K562 (cell line): ENCODE results near the gene TJP3. TPM values are rescaled to one million over a fixed set of nuclear protein-coding genes. Genes with fewer than 3 reads are reported as not detected.

Experiments
- BHLHE40 ChIP-seq: IDR thresholded peaks from 2 replicates; pipeline ENCODE4 v1.6.1; 2011; ENCODE audit warnings: low read length, improper control_type of control experiment
- BRD9 ChIP-seq: fragments of 450-650 bp; IDR thresholded peaks from 2 replicates; pipeline ENCODE4 v1.6.1; 2018; ENCODE audit warnings: low read depth; ENCODE audit not compliant: partially characterized antibody
- E2F4 ChIP-seq: sonication (generic); formaldehyde crosslinking; IDR thresholded peaks from 2 replicates; pipeline ENCODE4 v1.8.0; 2022; ENCODE audit warnings: mild to moderate bottlenecking, low read depth, missing genetic modification reagents
- ELF4 ChIP-seq: fragments of 450-650 bp; formaldehyde crosslinking; IDR thresholded peaks from 2 replicates; pipeline ENCODE4 v1.4.0; 2022; ENCODE audit warnings: missing genetic modification characterization
- RBM17 ChIP-seq: fragments of 200-400 bp; formaldehyde crosslinking; IDR thresholded peaks from 2 replicates; pipeline ENCODE4 v1.6.1; 2017; ENCODE audit warnings: low read depth, mild to moderate bottlenecking, low read length, borderline replicate concordance
- RBM22 ChIP-seq: fragments of 200-400 bp; formaldehyde crosslinking; IDR thresholded peaks from 2 replicates; pipeline ENCODE4 v1.6.1; 2018; ENCODE audit warnings: low read length, low read depth; ENCODE audit not compliant: poor library complexity, severe bottlenecking
- TRIM24 ChIP-seq, 2 experiments: fragments of 450-650 bp; IDR thresholded peaks; 2 replicates each; pipeline ENCODE4 v1.6.1; 2016
- TSC22D4 ChIP-seq: fragments of 450-650 bp; IDR thresholded peaks from 2 replicates; pipeline ENCODE4 v1.6.1; 2016; ENCODE audit warnings: missing genetic modification characterization, missing biosample characterization, control low read depth
- ZBTB33 ChIP-seq: sonication (generic); formaldehyde crosslinking; IDR thresholded peaks from 2 replicates; pipeline ENCODE4 v1.8.1; 2023; ENCODE audit warnings: mild to moderate bottlenecking, missing genetic modification reagents
- polyA plus RNA-seq, 8 experiments: library from polyadenylated mRNA; depleted of rRNA in 4 of 8; stranded (reverse) in 5 of 8; unstranded in 3 of 8; fragments of >200 nt; fragmentation: Nextera tagmentation in 2 of 8; fragmentation: Illumina TruSeq in 1 of 8; extraction: Ambion mirVana in 2 of 8; extraction: Trizol in 1 of 8; gene quantifications; 2 replicates each; pipeline versions ENCODE4 v1.2.1 to v1.2.3, GENCODE V29; 2011 to 2014; ENCODE audit warnings: inconsistent platforms in 1 of 8, missing spikeins in 1 of 8
- total RNA-seq, 7 experiments: library from RNA; depleted of rRNA in 6 of 7; stranded (reverse); fragments of >200 nt in 6 of 7; fragmentation: Illumina TruSeq in 2 of 7; extraction: Trizol in 2 of 7; gene quantifications; 2 replicates each; pipeline versions ENCODE4 v1.2.1 to v1.2.3, GENCODE V29; 2011 to 2021; ENCODE audit warnings: low replicate concordance in 1 of 7
- TF ChIP-seq, protein P1 (sequence below), 2 experiments: IDR thresholded peaks in 1 of 2; conservative IDR thresholded peaks in 1 of 2; 2 replicates each; pipeline ENCODE4 v1.6.1; 2016; ENCODE audit warnings: low read depth in 2 of 2, mild to moderate bottlenecking in 1 of 2, missing compliant biosample characterization in 1 of 2, missing genetic modification characterization in 1 of 2, moderate library complexity in 1 of 2
- TF ChIP-seq, protein P2 (sequence below): fragments of 250-450 bp; sonication (Bioruptor Pico); IDR thresholded peaks from 2 replicates; pipeline ENCODE4 v1.9.0; 2021; ENCODE audit warnings: mild to moderate bottlenecking

Gene TJP3
- total and polyA plus RNA-seq, 9 of the 15 experiments (the other 6 are each of a cell fraction or from before 2014, with no cell fraction given), result 0.11 to 2.4 (median 0.57) TPM; not detected in 1

GRCh38 chr19:3667037-3667638, 41.0 kb upstream of the TJP3 start (continued):
- TF ChIP-seq ZBTB33 (CRISPR knock-in tag) (peak; percentile 86), ELF4 (CRISPR knock-in tag) (no peak), RBM22 (no peak), TSC22D4 (no peak), BHLHE40 (no peak), BRD9 (no peak), TRIM24 (IDR thresholded peaks at IDR 0.05) (no peak), E2F4 (CRISPR knock-in tag) (no peak), RBM17 (no peak)
- TF ChIP-seq, protein P1, sequence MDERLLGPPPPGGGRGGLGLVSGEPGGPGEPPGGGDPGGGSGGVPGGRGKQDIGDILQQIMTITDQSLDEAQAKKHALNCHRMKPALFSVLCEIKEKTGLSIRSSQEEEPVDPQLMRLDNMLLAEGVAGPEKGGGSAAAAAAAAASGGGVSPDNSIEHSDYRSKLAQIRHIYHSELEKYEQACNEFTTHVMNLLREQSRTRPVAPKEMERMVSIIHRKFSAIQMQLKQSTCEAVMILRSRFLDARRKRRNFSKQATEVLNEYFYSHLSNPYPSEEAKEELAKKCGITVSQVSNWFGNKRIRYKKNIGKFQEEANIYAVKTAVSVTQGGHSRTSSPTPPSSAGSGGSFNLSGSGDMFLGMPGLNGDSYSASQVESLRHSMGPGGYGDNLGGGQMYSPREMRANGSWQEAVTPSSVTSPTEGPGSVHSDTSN (CRISPR knock-in tag; IDR thresholded peaks at IDR 0.05; ENCODE audit: low read depth), result no peak
- TF ChIP-seq, protein P1 (tag; conservative IDR thresholded peaks at IDR 0.05; ENCODE audit: low read depth), result no peak
- TF ChIP-seq, protein P2, sequence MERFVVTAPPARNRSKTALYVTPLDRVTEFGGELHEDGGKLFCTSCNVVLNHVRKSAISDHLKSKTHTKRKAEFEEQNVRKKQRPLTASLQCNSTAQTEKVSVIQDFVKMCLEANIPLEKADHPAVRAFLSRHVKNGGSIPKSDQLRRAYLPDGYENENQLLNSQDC (CRISPR knock-in tag), result no peak
